PC-3 (cell line): ENCODE measurements around the gene CDC42EP5. TPM values are rescaled to one million over a fixed set of nuclear protein-coding genes. Genes with fewer than 3 reads are reported as not detected.

Experiments used
- ATAC-seq: fragments of 200-7000 bp; cut with Tn5 transposase; 2 replicates; pipeline ENCODE4 v1.9.1; 2020; ENCODE audit warnings: mild to moderate bottlenecking, moderate library complexity
- BruUV-seq: library from RNA; stranded (reverse); fragments of 400-500 nt; replicated peaks from 2 replicates; lab custom pipeline; 2021; lab: Mats Ljungman, UMichigan
- CTCF ChIA-PET: fragments of 300-600 bp; sonication (Branson Sonifier 250); formaldehyde crosslinking; loops from one replicate; lab custom pipeline; 2022; ENCODE audit warnings: antibody characterized with exemption; lab: Charles Lee
- POLR2A ChIA-PET: fragments of 300-600 bp; sonication (Branson Sonifier 250); formaldehyde crosslinking; loops from one replicate; lab custom pipeline; 2022; ENCODE audit warnings: antibody characterized with exemption; ENCODE audit not compliant: unreplicated experiment; lab: Charles Lee
- DNase-seq: peaks from one replicate; pipeline ENCODE4 v3.0.0-alpha.2; 2015
- H2AFZ ChIP-seq: fragments of 300-600 bp; sonication (generic); 2 replicates; pipeline ENCODE4 v1.6.0; 2016; ENCODE audit warnings: antibody characterized with exemption, low read length
- H3F3A ChIP-seq: fragments of 300-600 bp; sonication (generic); one replicate; pipeline ENCODE4 v1.6.0; 2017; ENCODE audit warnings: antibody characterized with exemption, low read length, control low read depth, mild to moderate bottlenecking; ENCODE audit not compliant: unreplicated experiment
- H3K27ac ChIP-seq: fragments of 300-600 bp; sonication (generic); 2 replicates; pipeline ENCODE4 v1.5.1; 2016; ENCODE audit warnings: mild to moderate bottlenecking, low read length
- H3K27me3 ChIP-seq: fragments of 300-600 bp; sonication (generic); 2 replicates; pipeline ENCODE4 v1.6.1; 2016; ENCODE audit warnings: low read length, mixed read lengths
- H3K36me3 ChIP-seq: fragments of 300-600 bp; sonication (generic); 2 replicates; pipeline ENCODE4 v1.6.1; 2016; ENCODE audit warnings: low read depth, mixed run types, low read length, mixed read lengths
- H3K4me1 ChIP-seq: fragments of 300-600 bp; sonication (generic); 2 replicates; pipeline ENCODE4 v1.5.1; 2016; ENCODE audit warnings: low read length; ENCODE audit not compliant: insufficient read depth
- H3K4me2 ChIP-seq: fragments of 300-600 bp; sonication (generic); 2 replicates; pipeline ENCODE4 v1.6.0; 2016; ENCODE audit warnings: low read length
- H3K4me3 ChIP-seq: fragments of 300-600 bp; sonication (generic); 2 replicates; pipeline ENCODE4 v1.5.1; 2016; ENCODE audit warnings: mild to moderate bottlenecking, low read length, mixed read lengths
- H3K79me2 ChIP-seq: fragments of 300-600 bp; sonication (generic); 2 replicates; pipeline ENCODE4 v1.6.1; 2017; ENCODE audit warnings: low read length, mixed read lengths
- H3K9ac ChIP-seq: fragments of 300-600 bp; sonication (generic); 2 replicates; pipeline ENCODE4 v1.6.0; 2016; ENCODE audit warnings: mild to moderate bottlenecking, low read length
- H3K9me2 ChIP-seq: fragments of 300-600 bp; sonication (generic); replicated peaks from 2 replicates; pipeline ENCODE4 v1.6.1; 2016; ENCODE audit warnings: mixed run types, low read length, mixed read lengths
- H3K9me3 ChIP-seq: fragments of 300-600 bp; sonication (generic); 2 replicates; pipeline ENCODE4 v1.6.1; 2016; ENCODE audit warnings: low read length, mixed read lengths
- H4K20me1 ChIP-seq: fragments of 300-600 bp; sonication (generic); 2 replicates; pipeline ENCODE4 v1.6.1; 2016; ENCODE audit warnings: low read length, mixed read lengths
- EZH2 ChIP-seq: fragments of 300-600 bp; sonication (generic); IDR thresholded peaks from one replicate; pipeline ENCODE4 v1.6.1; 2017; ENCODE audit warnings: antibody characterized with exemption, mild to moderate bottlenecking, low read length; ENCODE audit not compliant: unreplicated experiment
- EZH2phosphoT487 ChIP-seq: fragments of 300-600 bp; sonication (generic); IDR thresholded peaks from 2 replicates; pipeline ENCODE4 v1.6.1; 2018; ENCODE audit warnings: mild to moderate bottlenecking, antibody characterized with exemption, low read length, borderline replicate concordance
- intact Hi-C: fragments of 100-400 bp; cut with micrococcal nuclease; formaldehyde crosslinking; loops from 2 replicates; pipeline ENCODE4 v1.9.0; 2023
- total RNA-seq: library from RNA; depleted of rRNA; stranded (reverse); fragments of >200 nt; gene quantifications from 2 replicates; pipeline ENCODE4 v1.2.3, GENCODE V29; 2014
- TF ChIP-seq, protein P1 (sequence below): fragments of 300-600 bp; sonication (generic); conservative IDR thresholded peaks from 2 replicates; pipeline ENCODE4 v1.5.1; 2017; ENCODE audit warnings: antibody characterized with exemption, low read depth, mild to moderate bottlenecking, low read length

CDC42EP5 gene
- total RNA-seq, 1 experiment from 2014 or later, result 0.73 TPM

DNA sequence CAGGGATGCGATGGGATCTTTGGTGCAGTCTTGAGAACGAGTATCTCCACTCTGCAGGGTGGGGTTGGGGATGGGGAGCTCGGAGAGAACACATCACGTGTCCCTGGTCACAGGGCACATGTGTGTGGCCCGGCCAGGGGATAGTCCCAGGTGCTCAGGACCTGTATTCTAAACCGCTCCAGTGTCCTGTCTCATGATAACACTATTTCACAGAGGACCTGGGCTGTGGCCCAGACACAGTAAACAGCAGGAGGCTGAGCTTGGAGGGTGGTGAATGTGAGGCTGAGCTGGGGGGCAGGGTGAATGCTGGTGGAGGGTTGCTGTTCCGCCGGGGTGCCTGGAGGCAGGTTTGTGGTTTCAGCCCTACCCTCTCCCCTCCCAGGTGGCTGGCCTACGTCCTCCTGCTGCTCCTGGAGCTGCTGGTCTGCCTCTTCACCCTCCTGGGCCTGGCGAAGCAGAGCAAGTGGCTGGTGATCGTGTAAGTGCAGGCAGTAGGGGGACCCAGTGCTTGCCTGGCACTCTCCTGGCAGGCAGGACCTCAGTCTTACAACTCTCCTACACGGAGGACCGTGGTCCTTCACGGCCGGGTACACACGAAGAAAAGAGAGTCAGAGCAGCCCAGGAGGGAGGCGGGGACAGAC is 46.7 kb downstream of the CDC42EP5 start:
- Histone ChIP-seq H3K36me3 (no peaks in the 10 kb centered on the region), H3K27ac (no peak overlapping the region), H3K27me3 (peaks cover 6% of the 10 kb centered on the region; the same call in 1 of the 2 replicates), H3K4me1 (peaks cover 17% of the 10 kb centered on the region), H3K9me3 (no peaks in the 10 kb centered on the region), H3K4me2 (peak overlapping the region; percentile 28; the same call in 1 of the 2 replicates), H3K4me3 (no peak overlapping the region), H3K9ac (no peak overlapping the region), H3K9me2 (no peaks in the 10 kb centered on the region), H3F3A (no peaks in the 10 kb centered on the region), H4K20me1 (no peaks in the 10 kb centered on the region), H2AFZ (peak overlapping the region; percentile 36; the same call in 1 of the 2 replicates), H3K79me2 (no peaks in the 10 kb centered on the region)
- ChIA-PET POLR2A (no interaction called here), CTCF (no interaction called here)
- no peak for TF ChIP-seq EZH2phosphoT487
- TF ChIP-seq EZH2, result no peak
- TF ChIP-seq, protein P1, sequence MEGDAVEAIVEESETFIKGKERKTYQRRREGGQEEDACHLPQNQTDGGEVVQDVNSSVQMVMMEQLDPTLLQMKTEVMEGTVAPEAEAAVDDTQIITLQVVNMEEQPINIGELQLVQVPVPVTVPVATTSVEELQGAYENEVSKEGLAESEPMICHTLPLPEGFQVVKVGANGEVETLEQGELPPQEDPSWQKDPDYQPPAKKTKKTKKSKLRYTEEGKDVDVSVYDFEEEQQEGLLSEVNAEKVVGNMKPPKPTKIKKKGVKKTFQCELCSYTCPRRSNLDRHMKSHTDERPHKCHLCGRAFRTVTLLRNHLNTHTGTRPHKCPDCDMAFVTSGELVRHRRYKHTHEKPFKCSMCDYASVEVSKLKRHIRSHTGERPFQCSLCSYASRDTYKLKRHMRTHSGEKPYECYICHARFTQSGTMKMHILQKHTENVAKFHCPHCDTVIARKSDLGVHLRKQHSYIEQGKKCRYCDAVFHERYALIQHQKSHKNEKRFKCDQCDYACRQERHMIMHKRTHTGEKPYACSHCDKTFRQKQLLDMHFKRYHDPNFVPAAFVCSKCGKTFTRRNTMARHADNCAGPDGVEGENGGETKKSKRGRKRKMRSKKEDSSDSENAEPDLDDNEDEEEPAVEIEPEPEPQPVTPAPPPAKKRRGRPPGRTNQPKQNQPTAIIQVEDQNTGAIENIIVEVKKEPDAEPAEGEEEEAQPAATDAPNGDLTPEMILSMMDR, result 0 out of 2 replicates have a peak, but pooled peaks have one; percentile 17
- ATAC-seq, result peak; percentile 27
- intact Hi-C loops, result no loop called here
- DNase-seq, result peak; percentile 54
- no TSS peak for BruUV-seq

DNA sequence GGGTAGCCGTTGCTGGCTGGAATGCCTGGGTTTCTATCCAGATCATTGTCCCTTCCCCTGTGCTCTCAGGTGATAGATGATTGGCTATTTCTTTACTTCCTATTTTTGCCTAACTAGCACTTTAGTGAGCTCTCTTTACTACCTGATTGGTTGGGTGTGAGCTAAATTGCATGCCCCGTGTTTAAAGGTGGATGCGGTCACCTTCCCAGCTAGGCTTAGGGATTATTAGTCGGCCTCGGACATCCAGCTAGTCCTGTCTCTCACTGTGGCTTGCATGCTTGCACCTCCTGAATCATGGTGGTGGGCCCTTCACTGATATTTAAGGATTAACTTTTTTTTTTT is 47.7 kb downstream of the CDC42EP5 start:
- CTCF ChIA-PET, result interaction anchor here (1.0 kb wide), 1 partner anchor 14 kb away, joined by 3 read pairs; no protein-coding TSS in a partner anchor
- no peak overlapping the region for H2AFZ ChIP-seq
- TF ChIP-seq EZH2 (no peak), EZH2phosphoT487 (no peak)
- TF ChIP-seq, protein P1, result no peak
- H3K9me2 ChIP-seq, result no peaks in the 10 kb centered on the region
- ATAC-seq (no peak), DNase-seq (no peak)
- H3K9ac ChIP-seq, result no peak overlapping the region
- no TSS peak for BruUV-seq
- no peaks in the 10 kb centered on the region for H3K36me3 ChIP-seq
- H3K27me3 ChIP-seq, result peaks cover 6% of the 10 kb centered on the region; the same call in 1 of the 2 replicates
- H3F3A ChIP-seq, result no peaks in the 10 kb centered on the region
- POLR2A ChIA-PET, result no interaction called here
- H3K4me3 ChIP-seq, result no peak overlapping the region
- H3K9me3 ChIP-seq, result no peaks in the 10 kb centered on the region
- no peak overlapping the region for H3K27ac ChIP-seq
- no peaks in the 10 kb centered on the region for H3K79me2 ChIP-seq
- no peaks in the 10 kb centered on the region for H4K20me1 ChIP-seq
- no peak overlapping the region for H3K4me2 ChIP-seq
- intact Hi-C loops, result no loop called here
- peaks cover 9% of the 10 kb centered on the region for H3K4me1 ChIP-seq
